ENCODE results near the gene DMC1.

Gene DMC1

DNA sequence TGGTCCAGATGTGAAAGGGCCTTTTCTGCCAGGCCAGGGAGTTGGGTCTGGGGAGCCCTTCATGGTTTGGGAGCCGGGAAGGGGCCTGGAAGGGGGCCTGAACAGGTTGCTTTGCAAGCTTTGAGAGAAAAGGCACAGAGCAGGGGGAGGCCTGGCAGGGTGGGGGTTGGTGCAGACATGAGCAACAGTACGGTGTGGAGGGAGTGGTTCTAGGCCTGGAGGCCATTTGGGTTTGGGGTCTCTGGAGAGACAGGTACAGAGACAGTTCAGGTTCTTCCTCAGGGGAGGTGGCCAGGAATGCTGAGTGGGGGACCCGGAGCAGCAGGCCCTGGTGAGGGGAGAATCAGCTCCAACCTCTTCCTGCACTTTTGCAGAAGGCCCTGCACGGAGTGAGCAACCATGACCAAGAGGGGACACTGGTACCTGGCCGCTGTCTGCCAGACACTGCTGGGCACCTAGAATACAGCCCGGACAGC, 100.6 kb downstream of the DMC1 start:
- Histone ChIP-seq H2BK15ac (ENCODE audit: low read length) (peak overlapping the region; percentile 98), H2BK12ac (ENCODE audit: low read length) (no peak overlapping the region)
- no CpG with 5 or more reads among the region's 6 CpGs for WGBS, 2 donors (ENCODE audit: extremely low coverage in 2 of 2, insufficient read length in 2 of 2, insufficient replicate concordance in 1 of 2)

More for the DNA sequence above, 100.6 kb downstream of the DMC1 start:
- Histone ChIP-seq H3K4me3 (ENCODE audit: low read length in 2 of 2) (no peak overlapping the region), H3K18ac (ENCODE audit: low read length) (peak overlapping the region; percentile 94), H2AK5ac (ENCODE audit: low read depth, low read length) (peak overlapping the region; percentile 95), H3K9me3 (replicated peaks in 1 of 2; ENCODE audit: control insufficient read depth in 2 of 2, insufficient read depth in 1 of 2, low read depth in 1 of 2, low read length in 2 of 2) (no peaks in the 10 kb centered on the region), H4K91ac (ENCODE audit: low read depth, low read length, poor library complexity) (no peak overlapping the region), H4K8ac (ENCODE audit: low read depth, low read length) (no peak overlapping the region), H2AFZ (ENCODE audit: low read length) (no peak overlapping the region), H3K23ac (ENCODE audit: low read depth, low read length, poor library complexity) (peak overlapping the region; percentile 65), H3K4me1 (ENCODE audit: control insufficient read depth in 2 of 2, insufficient read depth in 1 of 2, low read depth in 1 of 2, low read length in 2 of 2) (peaks cover 3 to 9% of the 10 kb centered on the region in 2 donors), H3K14ac (ENCODE audit: low read length) (no peak overlapping the region), H3K9ac (ENCODE audit: low read depth, low read length, poor library complexity) (no peak overlapping the region), H3K36me3 (replicated peaks in 1 of 2; ENCODE audit: control insufficient read depth in 2 of 2, insufficient read depth in 2 of 2, low read length in 2 of 2) (no peaks in the 10 kb centered on the region), H2BK120ac (ENCODE audit: low read depth, low read length) (no peak overlapping the region), H3K79me1 (ENCODE audit: low read depth, low read length) (no peaks in the 10 kb centered on the region), H3K27me3 (ENCODE audit: control insufficient read depth in 3 of 3, insufficient read depth in 3 of 3, low read depth in 1 of 3, low read length in 3 of 3) (peaks cover 0 to 28% (median 28%) of the 10 kb centered on the region in 3 experiments), H2BK5ac (ENCODE audit: low read length) (peak overlapping the region; percentile 73), H3K27ac (replicated peaks; ENCODE audit: low read length) (no peak overlapping the region), H3K4me2 (ENCODE audit: insufficient read depth, low read length, poor library complexity, severe bottlenecking) (no peak overlapping the region), H3K4ac (ENCODE audit: low read length) (no peak overlapping the region)
- DNase-seq (ENCODE audit: low spot score) = no peak
